Esophagus squamous epithelium (tissue), 4 donors: ENCODE data around the gene SLC35F4.

Source experiments
- CTCF ChIP-seq, 6 experiments: fragments of 450-650 bp in 4 of 6; fragments of 200-600 bp in 2 of 6; sonication (generic) in 2 of 6; IDR thresholded peaks; one replicate each; pipeline ENCODE4 v1.5.1; 2016 to 2019; ENCODE audit warnings: antibody characterized with exemption in 6 of 6, mild to moderate bottlenecking in 4 of 6, moderate library complexity in 4 of 6
- POLR2A ChIP-seq, 4 donors: fragments of 450-650 bp; IDR thresholded peaks; one replicate each; pipeline ENCODE4 v1.6.1; 2017; ENCODE audit warnings: antibody characterized with exemption in 4 of 4, mild to moderate bottlenecking in 4 of 4, moderate library complexity in 3 of 4

DNA sequence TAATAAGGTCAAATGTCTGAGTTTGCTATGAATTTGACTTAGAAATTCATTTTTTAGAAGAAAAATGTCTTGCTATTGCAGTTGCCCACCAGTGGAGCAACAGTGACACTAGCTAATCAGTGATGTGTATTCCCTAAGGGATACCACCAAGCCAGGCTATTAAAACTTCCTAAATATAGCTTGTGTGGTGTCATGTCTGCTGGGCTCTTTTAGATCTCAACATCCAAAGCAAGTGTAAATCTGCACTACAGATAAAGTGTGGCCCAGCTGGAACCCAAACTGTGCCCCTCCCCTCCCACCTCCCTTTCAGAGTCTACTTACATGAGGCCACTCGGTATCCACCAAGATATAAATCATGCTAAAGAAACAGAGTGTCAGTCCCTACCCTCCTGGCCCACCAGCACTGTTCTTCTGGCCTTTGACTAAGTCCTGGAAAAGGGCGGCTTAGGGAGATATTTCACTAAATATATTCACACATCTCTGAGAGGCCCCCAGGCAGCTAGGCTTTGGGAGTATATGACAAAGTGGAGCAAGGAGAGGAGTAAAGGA, 53.8 kb downstream of the SLC35F4 start:
- TF ChIP-seq CTCF (IDR thresholded peaks at IDR 0.05), result no peak
- no peak for TF ChIP-seq POLR2A (IDR thresholded peaks at IDR 0.05)
